Thyroid gland (tissue), 4 donors: ENCODE data around the gene GSTT4.

ENCODE experiments used
- CTCF ChIP-seq, 6 experiments: fragments of 200-600 bp in 3 of 6; fragments of 450-650 bp in 3 of 6; sonication (generic) in 3 of 6; IDR thresholded peaks; one replicate each; pipeline ENCODE4 v1.5.1; 2016 to 2019; ENCODE audit warnings: antibody characterized with exemption in 6 of 6, mild to moderate bottlenecking in 2 of 6, inconsistent platforms in 1 of 6, moderate library complexity in 1 of 6
- POLR2A ChIP-seq, 2 donors: fragments of 450-650 bp; IDR thresholded peaks; one replicate each; pipeline ENCODE4 v1.6.1; 2017; ENCODE audit warnings: antibody characterized with exemption in 2 of 2, mild to moderate bottlenecking in 2 of 2, moderate library complexity in 1 of 2

DNA sequence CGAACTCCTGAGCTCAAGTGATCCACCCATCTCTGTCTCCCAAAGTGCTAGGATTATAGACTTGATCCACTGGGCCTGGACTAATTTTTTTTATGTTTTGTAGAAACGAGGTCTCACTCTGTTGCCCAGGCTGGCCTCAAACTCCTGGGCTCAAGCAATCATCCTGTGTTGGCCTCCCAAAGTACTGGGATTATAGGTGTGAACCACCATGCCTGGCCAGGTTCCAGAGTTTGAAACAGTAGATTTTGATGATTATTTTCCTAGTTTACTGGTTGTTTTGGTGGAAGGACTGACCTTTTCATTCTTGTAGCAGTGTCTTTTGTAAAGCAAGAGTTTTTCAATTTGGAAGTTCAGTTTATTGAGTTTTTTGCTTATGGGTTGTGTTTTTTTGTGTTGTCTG is 20.8 kb upstream of the GSTT4 start:
- TF ChIP-seq POLR2A (IDR thresholded peaks at IDR 0.05) (no peak), CTCF (IDR thresholded peaks at IDR 0.05) (no peak)
